ENCODE data around the gene BORCS8. TPM values are rescaled to one million over a fixed set of nuclear protein-coding genes. Genes with fewer than 3 reads are reported as not detected.
"Not testable (repeated sequence)": the region's sequence is repeated elsewhere in the genome, so short reads cannot be mapped to it uniquely, and the experiment has no call there.

Gene BORCS8
- 15.4 TPM for total RNA-seq (ENCODE audit: insufficient read depth, low replicate concordance)

DNA sequence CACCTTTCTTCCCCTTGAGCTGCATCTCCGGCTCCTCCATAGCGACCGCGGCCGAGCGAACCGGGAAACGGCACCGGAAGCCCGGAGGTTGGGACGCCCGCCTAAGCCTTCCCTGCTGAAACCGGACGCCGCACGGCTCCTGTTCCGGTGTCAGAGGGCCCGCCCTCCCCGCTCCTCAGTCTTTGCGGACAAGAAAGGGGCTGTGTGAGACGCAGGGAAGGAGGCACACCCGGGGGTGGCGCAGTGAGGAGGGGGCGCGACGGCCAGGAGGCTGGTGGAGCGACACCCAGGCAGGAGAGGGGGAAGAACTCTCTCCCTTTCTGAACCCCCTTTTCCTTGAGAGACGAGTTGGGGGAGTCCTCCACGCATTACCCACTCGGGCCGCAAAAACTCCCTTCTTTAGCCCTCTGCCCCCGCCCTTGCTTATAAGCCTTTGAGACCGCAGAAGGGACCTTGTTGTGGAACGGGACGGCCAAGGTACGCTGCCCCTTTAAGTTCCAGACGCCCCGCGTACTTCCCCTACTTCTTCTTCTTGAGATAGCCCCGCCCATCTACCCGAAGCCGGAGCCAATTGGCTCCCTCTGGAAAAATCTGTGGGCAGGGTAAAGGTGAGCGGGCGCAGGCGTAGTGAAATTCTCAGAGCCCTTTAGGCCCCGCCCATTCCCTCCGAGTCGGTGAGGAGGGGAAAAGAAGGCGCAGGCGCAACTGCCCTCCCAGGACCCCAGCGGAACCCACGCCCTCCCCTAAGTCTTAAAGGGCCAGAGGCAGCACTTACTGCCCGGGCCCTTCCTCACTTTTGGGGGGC lies at the start of gene BORCS8, which contains the start of gene RFXANK:
TSS of gene BORCS8 (minus strand) at position 75 of the 805 bp plus-strand sequence. CDS start at position 40, 35 bp downstream.
TSS of gene RFXANK (plus strand) at position 181 of the 805 bp plus-strand sequence. CDS start 1,689 bp downstream, outside the sequence.
- peak; percentile 100 for DNase-seq (ENCODE audit: low spot score)

- no peak for DNase-seq (ENCODE audit: low spot score)
These were observed 48.5 kb upstream of the BORCS8 start for GRCh38 chr19:19240476-19240875.

DNA sequence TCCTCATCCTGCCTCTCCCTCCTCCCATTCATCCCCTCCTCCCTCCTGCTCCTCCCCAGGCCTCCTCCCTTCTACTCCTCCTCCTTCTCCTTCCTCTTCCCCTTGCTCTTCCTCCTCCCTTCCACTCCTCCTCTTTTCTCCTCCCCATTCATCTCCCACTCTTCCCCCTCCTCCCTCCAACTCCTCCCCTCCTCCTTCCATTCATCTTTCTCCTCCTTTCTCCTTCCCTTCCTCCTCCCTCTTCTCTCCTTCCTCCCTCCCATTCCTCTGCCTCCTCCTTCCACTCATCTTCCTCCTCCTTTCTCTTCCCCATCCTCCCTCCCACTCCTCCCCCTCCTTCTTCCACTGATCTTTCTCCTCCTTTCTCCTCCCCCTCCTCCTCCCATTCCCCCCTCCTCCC lies 47.7 kb upstream of the BORCS8 start:
- DNase-seq (ENCODE audit: low spot score) = no peak

GRCh38 chr19:19238126-19238894 lies 46.4 kb upstream of the BORCS8 start:
- DNase-seq (ENCODE audit: low spot score) = no peak

GRCh38 chr19:19236173-19236572 lies 44.2 kb upstream of the BORCS8 start:
- DNase-seq (ENCODE audit: low spot score) = no peak

GRCh38 chr19:19234220-19234816 lies 42.4 kb upstream of the BORCS8 start:
- DNase-seq (ENCODE audit: low spot score) = no peak

DNA sequence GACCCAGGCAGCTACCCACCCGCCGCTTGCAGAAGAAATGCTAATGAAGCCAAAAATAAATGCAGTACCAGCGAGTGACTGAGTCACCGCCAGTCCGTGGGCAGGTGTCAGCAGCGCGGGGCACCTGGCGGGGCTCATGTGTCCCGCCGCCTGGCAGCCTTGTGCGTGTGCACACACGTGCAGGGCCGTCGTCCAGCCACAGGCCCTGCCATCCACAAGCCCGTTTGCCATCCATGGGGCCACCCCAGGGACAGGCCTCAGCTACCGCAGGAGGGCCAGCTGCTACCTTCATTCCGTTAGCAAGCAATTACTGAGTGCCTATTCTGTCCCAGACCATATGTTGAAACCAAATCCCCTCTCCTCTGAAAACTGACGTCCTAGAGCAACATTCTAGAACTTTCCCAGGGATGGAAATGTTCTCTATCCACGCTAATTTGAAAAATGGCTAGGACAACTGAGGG lies 40.3 kb upstream of the BORCS8 start:
- no peak for DNase-seq (ENCODE audit: low spot score)

DNA sequence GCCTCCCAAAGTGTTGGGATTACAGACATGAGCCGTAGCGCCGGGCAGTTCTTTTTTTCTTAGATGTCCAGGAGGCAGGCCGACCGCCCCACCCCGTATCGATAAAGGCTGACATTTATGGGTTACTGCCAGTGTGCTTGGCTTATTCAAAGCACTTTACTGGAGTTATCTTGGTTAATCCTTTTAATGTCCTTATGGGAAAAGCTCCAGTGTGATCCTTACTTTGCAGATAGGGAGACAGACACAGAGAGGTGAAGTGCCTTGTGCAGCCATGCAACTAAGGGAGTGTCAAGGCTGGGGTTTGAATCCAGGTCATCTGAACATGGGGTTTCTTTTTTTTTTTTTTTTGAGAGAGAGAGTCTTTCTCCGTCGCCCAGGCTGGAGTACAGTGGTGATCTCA lies 39.0 kb upstream of the BORCS8 start:
- no peak for DNase-seq (ENCODE audit: low spot score)

DNA sequence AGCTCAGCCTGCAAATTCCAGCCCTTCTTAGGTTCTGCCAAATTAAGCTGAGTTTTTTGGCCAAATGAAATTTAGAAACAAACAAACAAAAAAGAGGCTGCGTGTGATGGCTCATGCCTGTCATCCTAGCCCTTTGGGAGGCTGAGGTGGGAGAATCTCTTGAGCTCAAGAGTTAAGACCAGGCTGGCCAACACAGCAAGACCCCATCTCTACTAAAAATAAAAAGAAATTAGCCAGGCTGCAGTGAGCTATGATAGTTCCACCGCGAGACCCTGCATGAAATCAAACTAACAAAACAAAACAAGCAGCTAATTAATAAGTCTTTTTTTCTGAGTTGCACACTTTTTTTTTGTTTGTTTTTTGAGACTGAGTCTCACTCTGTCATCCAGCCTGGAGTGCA lies 37.7 kb upstream of the BORCS8 start:
- DNase-seq (ENCODE audit: low spot score) = no peak

- DNase-seq (ENCODE audit: low spot score) = no peak
These were observed 35.3 kb upstream of the BORCS8 start for GRCh38 chr19:19227217-19227616.

DNA sequence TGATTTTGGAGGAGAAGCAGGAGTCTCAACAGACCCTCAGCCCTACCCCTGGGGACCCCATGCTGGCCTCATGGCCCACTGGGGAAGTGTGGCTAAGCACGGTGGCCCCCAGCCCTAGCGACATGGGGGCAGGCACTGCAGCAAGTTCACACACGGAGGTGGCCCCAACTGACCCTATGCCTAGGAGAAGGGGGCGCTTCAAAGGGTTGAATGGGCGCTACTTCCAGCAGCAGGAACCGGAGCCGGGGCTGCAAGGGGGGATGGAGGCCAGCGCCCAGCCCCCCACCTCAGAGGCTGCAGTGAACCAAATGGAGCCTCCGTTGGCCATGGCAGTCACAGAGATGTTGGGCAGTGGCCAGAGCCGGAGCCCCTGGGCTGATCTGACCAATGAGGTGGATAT lies 34.7 kb upstream of the BORCS8 start:
- DNase-seq (ENCODE audit: low spot score) = no peak

DNA sequence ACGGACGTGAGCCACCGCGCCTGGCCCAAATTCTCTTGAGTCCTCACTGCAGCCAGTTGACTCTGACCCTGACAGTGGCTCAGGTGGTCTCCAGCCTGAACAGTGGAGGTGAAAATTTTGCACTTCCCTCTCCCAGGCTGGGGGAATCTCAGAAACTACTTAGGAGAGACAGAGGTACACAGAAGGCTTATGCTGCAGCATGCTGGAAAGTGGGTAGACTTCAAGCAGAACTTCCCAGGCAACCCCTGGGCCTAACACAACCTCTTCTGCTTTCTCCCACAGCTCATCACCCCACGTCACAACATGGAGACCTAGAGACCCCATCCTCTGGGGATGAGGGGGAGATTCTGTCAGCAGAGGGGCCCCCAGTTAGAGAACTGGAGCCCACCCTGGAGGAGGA lies 34.3 kb upstream of the BORCS8 start:
- DNase-seq (ENCODE audit: low spot score) = no peak

GRCh38 chr19:19224852-19225494 lies 33.0 kb upstream of the BORCS8 start:
- DNase-seq (ENCODE audit: low spot score) = peak; percentile 10

GRCh38 chr19:19224150-19224851 lies 32.3 kb upstream of the BORCS8 start:
- no peak for DNase-seq (ENCODE audit: low spot score)

DNA sequence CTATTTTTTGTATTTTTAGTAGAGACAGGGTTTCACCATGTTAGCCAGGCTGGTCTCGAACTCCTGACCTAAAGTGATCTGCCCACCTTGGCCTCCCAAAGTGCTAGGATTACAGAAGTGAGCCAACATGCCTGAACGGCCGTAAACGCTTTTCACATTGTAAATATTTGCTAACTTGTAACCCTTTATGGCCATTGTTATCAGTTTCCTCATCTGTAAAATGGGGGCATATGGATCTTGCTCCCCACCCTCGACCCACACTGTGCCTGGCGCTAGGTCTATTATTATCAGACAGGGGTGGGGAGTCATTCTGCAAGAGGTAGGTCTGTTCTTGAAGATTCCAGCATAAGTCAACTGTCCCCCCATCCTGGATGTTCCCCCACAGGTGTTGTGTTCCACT lies 31.7 kb upstream of the BORCS8 start:
- DNase-seq (ENCODE audit: low spot score) = no peak

- no peak for DNase-seq (ENCODE audit: low spot score)
These were observed 31.1 kb upstream of the BORCS8 start for GRCh38 chr19:19223060-19223459.

DNA sequence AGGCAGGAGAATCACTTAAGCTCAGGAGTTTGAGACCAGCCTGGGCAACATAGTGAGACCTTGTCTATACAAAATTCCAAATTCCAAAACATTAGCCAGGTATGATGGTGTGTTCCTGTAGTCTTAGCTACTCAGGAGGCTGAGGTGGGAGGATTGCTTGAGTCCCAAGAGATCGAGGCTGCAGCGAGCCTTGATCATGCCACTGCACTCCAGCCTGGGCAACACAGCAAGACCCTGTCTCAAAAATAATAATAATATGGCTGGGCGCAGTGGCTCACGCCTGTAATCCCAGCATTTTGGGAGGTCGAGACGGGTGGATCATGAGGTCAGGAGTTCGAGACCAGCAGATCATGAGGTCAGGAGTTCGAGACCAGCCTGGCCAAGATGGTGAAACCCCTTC lies 29.0 kb upstream of the BORCS8 start:
- DNase-seq (ENCODE audit: low spot score) = not testable (repeated sequence)

DNA sequence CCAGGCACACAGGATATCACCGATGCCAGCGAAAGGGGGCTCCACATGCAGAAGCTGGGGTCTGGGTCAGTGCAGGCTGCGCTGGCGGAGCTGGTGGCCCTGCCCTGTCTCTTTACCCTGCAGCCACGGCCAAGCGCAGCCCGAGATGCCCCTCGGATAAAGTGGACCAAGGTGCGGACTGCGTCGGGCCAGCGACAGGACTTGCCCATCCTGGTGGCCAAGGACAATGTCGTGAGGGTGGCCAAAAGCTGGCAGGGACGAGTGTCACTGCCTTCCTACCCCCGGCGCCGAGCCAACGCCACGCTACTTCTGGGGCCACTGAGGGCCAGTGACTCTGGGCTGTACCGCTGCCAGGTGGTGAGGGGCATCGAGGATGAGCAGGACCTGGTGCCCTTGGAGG lies 27.0 kb upstream of the BORCS8 start:
- no peak for DNase-seq (ENCODE audit: low spot score)

- DNase-seq (ENCODE audit: low spot score) = no peak
These were observed 25.1 kb upstream of the BORCS8 start for GRCh38 chr19:19217099-19217498.

DNA sequence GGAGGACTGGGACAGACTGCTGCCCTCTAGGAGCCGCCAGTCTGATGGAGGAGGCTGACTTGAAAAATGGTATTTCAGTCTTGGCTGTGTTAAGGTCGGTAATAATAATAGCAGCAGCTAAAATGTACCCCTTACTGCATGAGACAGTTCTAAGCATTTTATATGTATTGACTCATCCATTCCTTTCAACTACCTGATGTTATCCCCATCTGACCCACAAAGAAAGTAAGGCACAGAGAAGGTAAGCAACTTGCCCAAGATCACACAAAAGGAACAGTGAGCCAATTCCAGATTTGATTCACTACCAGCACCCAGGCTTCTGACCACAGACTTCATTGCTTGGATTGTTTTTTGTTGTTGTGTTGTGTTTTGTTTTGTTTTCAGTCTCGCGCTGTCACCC lies 23.8 kb upstream of the BORCS8 start:
- no peak for DNase-seq (ENCODE audit: low spot score)

DNA sequence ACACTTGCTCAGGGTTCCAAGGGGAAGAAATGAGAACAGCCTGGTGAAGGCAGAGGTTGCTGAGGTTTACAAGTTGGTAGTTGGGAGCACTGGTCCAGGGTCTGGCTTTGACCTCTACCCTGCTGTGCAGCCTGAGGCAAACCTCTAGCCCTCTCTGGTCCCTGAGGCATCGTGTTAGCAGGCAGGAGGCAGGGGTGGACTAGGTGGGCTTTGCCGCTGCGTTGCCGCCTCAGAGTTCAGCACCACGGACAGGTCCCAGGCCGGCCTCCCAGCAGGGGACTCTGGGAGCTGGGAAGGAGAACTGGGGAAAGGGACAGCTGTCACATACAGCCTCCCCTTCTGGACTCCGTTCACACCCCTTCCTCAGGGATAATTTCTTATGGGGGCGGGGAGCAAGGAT lies 22.9 kb upstream of the BORCS8 start:
- peak; percentile 44 for DNase-seq (ENCODE audit: low spot score)
